Vagina (tissue), 2 donors: ENCODE data around the gene METTL21C.
A peak's percentile ranks its signal among the peaks of the same experiment; 100 is the strongest.

Experiments
- POLR2A ChIP-seq, 2 donors: fragments of 450-650 bp; IDR thresholded peaks; one replicate each; pipeline ENCODE4 v1.6.1; 2017; ENCODE audit warnings: antibody characterized with exemption in 2 of 2, mild to moderate bottlenecking in 2 of 2, moderate library complexity in 2 of 2
- TF ChIP-seq, protein P1 (sequence below), 3 experiments: fragments of 450-650 bp in 2 of 3; fragments of 200-600 bp in 1 of 3; sonication (generic) in 1 of 3; IDR thresholded peaks; one replicate each; pipeline ENCODE4 v1.5.1; 2017 to 2019; ENCODE audit warnings: antibody characterized with exemption in 3 of 3, mild to moderate bottlenecking in 2 of 3, moderate library complexity in 2 of 3

DNA sequence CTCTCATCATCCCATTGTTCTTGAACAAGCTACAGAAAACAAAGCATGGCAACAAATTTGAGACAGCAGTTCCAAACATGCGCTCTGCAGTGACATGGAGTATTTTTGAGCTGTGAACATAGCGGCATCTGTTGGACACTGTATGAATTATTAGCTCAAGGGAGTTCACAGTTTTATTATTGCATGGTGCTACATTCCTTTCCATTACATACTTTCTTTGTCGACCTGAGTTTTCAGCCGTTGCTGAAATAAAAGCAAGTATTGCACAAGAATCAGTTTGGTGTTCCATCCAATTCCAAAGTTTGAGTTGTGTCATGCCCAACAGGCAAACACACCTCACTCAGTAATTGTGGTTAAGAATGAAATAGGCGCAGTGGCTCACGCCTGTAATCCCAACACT lies 30.1 kb upstream of the METTL21C start:
- TF ChIP-seq POLR2A (IDR thresholded peaks at IDR 0.05) = no peak
- TF ChIP-seq, protein P1, sequence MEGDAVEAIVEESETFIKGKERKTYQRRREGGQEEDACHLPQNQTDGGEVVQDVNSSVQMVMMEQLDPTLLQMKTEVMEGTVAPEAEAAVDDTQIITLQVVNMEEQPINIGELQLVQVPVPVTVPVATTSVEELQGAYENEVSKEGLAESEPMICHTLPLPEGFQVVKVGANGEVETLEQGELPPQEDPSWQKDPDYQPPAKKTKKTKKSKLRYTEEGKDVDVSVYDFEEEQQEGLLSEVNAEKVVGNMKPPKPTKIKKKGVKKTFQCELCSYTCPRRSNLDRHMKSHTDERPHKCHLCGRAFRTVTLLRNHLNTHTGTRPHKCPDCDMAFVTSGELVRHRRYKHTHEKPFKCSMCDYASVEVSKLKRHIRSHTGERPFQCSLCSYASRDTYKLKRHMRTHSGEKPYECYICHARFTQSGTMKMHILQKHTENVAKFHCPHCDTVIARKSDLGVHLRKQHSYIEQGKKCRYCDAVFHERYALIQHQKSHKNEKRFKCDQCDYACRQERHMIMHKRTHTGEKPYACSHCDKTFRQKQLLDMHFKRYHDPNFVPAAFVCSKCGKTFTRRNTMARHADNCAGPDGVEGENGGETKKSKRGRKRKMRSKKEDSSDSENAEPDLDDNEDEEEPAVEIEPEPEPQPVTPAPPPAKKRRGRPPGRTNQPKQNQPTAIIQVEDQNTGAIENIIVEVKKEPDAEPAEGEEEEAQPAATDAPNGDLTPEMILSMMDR (IDR thresholded peaks at IDR 0.05) = peak in 1 of 3 experiments; percentile 3
